C4-2B (cell line): ENCODE measurements around the gene PHETA1.

Experiments
- ZFX ChIP-seq: fragments of 450-650 bp; IDR thresholded peaks from 2 replicates; pipeline ENCODE4 v1.6.1; 2017
- TF ChIP-seq, protein P1 (sequence below): fragments of 450-650 bp; conservative IDR thresholded peaks from 2 replicates; pipeline ENCODE4 v1.5.1; 2017; ENCODE audit warnings: mild to moderate bottlenecking

GRCh38 chr12:111363578-111363977 lies 5.3 kb downstream of the PHETA1 start:
- TF ChIP-seq, protein P1, sequence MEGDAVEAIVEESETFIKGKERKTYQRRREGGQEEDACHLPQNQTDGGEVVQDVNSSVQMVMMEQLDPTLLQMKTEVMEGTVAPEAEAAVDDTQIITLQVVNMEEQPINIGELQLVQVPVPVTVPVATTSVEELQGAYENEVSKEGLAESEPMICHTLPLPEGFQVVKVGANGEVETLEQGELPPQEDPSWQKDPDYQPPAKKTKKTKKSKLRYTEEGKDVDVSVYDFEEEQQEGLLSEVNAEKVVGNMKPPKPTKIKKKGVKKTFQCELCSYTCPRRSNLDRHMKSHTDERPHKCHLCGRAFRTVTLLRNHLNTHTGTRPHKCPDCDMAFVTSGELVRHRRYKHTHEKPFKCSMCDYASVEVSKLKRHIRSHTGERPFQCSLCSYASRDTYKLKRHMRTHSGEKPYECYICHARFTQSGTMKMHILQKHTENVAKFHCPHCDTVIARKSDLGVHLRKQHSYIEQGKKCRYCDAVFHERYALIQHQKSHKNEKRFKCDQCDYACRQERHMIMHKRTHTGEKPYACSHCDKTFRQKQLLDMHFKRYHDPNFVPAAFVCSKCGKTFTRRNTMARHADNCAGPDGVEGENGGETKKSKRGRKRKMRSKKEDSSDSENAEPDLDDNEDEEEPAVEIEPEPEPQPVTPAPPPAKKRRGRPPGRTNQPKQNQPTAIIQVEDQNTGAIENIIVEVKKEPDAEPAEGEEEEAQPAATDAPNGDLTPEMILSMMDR = no peak
- TF ChIP-seq ZFX = no peak
